GM19455 (cell line): ENCODE data around the gene TFEC.
"Not testable (repeated sequence)": the region's sequence is repeated elsewhere in the genome, so short reads cannot be mapped to it uniquely, and the experiment has no call there.

ENCODE experiments used
- ATAC-seq: cut with Tn5 transposase; IDR thresholded peaks from one replicate; pipeline ENCODE4 v1.9.1; 2021; ENCODE audit not compliant: unreplicated experiment

The TFEC gene

GRCh38 chr7:115932880-115933279 lies 97.7 kb downstream of the TFEC start:
- no peak for ATAC-seq

GRCh38 chr7:115930184-115930583 lies 100.4 kb downstream of the TFEC start:
- not testable (repeated sequence) for ATAC-seq

- ATAC-seq: not testable (repeated sequence)
Measured at GRCh38 chr7:115929736-115930135, 100.8 kb downstream of the TFEC start.

GRCh38 chr7:115924411-115924810 lies 106.2 kb downstream of the TFEC start:
- ATAC-seq: no peak

- no peak for ATAC-seq
Measured at GRCh38 chr7:115920367-115920766, 110.2 kb downstream of the TFEC start.

- ATAC-seq: no peak
Measured at GRCh38 chr7:115914951-115915350, 115.6 kb downstream of the TFEC start.

GRCh38 chr7:115911465-115911864 lies 119.1 kb downstream of the TFEC start:
- no peak for ATAC-seq

GRCh38 chr7:115910541-115911164 lies 119.9 kb downstream of the TFEC start:
- ATAC-seq: no peak

GRCh38 chr7:115906731-115907130 lies 123.8 kb downstream of the TFEC start:
- no peak for ATAC-seq

GRCh38 chr7:115889669-115889984 lies 140.9 kb downstream of the TFEC start:
- no peak for ATAC-seq

- ATAC-seq: no peak
Measured at GRCh38 chr7:115888981-115889668, 141.4 kb downstream of the TFEC start.

- no peak for ATAC-seq
Measured at GRCh38 chr7:115885550-115885949, 145.0 kb downstream of the TFEC start.
